Testis (tissue), 3 donors: Measurements from ENCODE around the gene PIK3CB. TPM values are rescaled to one million over a fixed set of nuclear protein-coding genes. Genes with fewer than 3 reads are reported as not detected.
"Not testable (repeated sequence)": the region's sequence is repeated elsewhere in the genome, so short reads cannot be mapped to it uniquely, and the experiment has no call there.

ENCODE experiments used
- DNase-seq: peaks from one replicate; pipeline ENCODE4 v3.0.0-alpha.2; 2019
- H3K27ac ChIP-seq, 2 donors: fragments of 200-600 bp; sonication (generic); one replicate each; pipeline ENCODE4 v1.5.1; 2019
- H3K27me3 ChIP-seq: fragments of 200-600 bp; sonication (generic); one replicate; pipeline ENCODE4 v1.5.1; 2019
- H3K36me3 ChIP-seq: fragments of 200-600 bp; sonication (generic); one replicate; pipeline ENCODE4 v1.5.1; 2017; ENCODE audit warnings: low read depth; ENCODE audit errors: missing control alignments
- H3K4me1 ChIP-seq: fragments of 200-600 bp; sonication (generic); one replicate; pipeline ENCODE4 v1.5.1; 2019
- H3K4me3 ChIP-seq, 2 donors: fragments of 200-600 bp; sonication (generic); one replicate each; pipeline ENCODE4 v1.5.1; 2017 to 2019
- H3K9me3 ChIP-seq: fragments of 200-600 bp; sonication (generic); one replicate; pipeline ENCODE4 v1.5.1; 2017
- CTCF ChIP-seq, 3 experiments: fragments of 450-650 bp in 2 of 3; fragments of 200-600 bp in 1 of 3; sonication (generic) in 1 of 3; IDR thresholded peaks; one replicate each; pipeline ENCODE4 v1.5.1; 2016 to 2019; ENCODE audit warnings: antibody characterized with exemption in 3 of 3, mild to moderate bottlenecking in 2 of 3, moderate library complexity in 1 of 3
- POLR2A ChIP-seq: fragments of 450-650 bp; IDR thresholded peaks from one replicate; pipeline ENCODE4 v1.6.1; 2017; ENCODE audit warnings: antibody characterized with exemption, mild to moderate bottlenecking, moderate library complexity
- WGBS, 2 donors: methylation state at CpG; one replicate each; pipeline ENCODE4 v1.1.5; 2018; 5-methylcytosine and 5-hydroxymethylcytosine counted together
- intact Hi-C: fragments of 100-400 bp; cut with DNase I; formaldehyde crosslinking; loops from one replicate; pipeline ENCODE4 v1.15.1; 2023; ENCODE audit warnings: low total_unique reads
- polyA plus RNA-seq: library from polyadenylated mRNA; stranded (reverse); fragments of 350-450 nt; fragmentation: Illumina TruSeq; extraction: RNeasy Lipid Tissue Mini Kit (QIAGEN cat#74804); gene quantifications from one replicate; pipeline ENCODE4 v1.2.3, GENCODE V29; 2014; ENCODE audit warnings: low read depth, low replicate concordance; ENCODE audit not compliant: insufficient read depth
- total RNA-seq, 2 donors: library from RNA; depleted of rRNA; stranded (reverse); fragments of >200 nt; gene quantifications; one replicate each; pipeline ENCODE4 v1.2.3, GENCODE V29; 2016

PIK3CB gene
- total and polyA plus RNA-seq, 3 donors from 2014 or later, result 14.3 to 27.7 (median 25.9) TPM

- H3K27ac ChIP-seq, result no peak overlapping the region
- TF ChIP-seq POLR2A (no peak), CTCF (IDR thresholded peaks at IDR 0.05) (no peak)
- peaks cover 3% of the 10 kb centered on the region for H3K4me1 ChIP-seq
- no peaks in the 10 kb centered on the region for H3K9me3 ChIP-seq
- no peak overlapping the region for H3K4me3 ChIP-seq
- WGBS, 2 donors, result 70 to 77% methylated on average over 1 of the region's 1 CpG
- H3K27me3 ChIP-seq, result no peaks in the 10 kb centered on the region
- intact Hi-C loops, result no loop called here
- DNase-seq, result no peak
- no peaks in the 10 kb centered on the region for H3K36me3 ChIP-seq
Observed at GRCh38 chr3:138797508-138798038, 37.2 kb downstream of the PIK3CB start.

DNA sequence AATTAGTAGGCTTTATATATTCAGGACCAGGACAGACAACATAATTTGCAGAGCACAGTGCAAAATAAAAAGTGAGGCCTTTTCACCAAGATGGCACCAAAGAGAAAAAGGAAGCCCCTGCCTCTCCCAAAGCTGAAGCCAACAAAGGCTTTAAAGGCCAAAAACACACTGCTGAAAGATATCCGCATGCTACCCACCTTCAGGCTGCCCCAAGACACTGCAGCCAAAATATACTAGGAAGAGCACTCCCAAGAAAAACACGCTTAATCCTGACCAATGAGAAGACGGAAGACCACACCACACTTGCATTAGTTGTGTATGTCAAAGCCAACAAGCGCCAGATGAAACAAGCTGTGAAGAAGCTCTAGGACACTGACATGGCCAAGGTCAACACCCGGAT lies 38.0 kb downstream of the PIK3CB start:
- H3K36me3 ChIP-seq, result no peaks in the 10 kb centered on the region

DNA sequence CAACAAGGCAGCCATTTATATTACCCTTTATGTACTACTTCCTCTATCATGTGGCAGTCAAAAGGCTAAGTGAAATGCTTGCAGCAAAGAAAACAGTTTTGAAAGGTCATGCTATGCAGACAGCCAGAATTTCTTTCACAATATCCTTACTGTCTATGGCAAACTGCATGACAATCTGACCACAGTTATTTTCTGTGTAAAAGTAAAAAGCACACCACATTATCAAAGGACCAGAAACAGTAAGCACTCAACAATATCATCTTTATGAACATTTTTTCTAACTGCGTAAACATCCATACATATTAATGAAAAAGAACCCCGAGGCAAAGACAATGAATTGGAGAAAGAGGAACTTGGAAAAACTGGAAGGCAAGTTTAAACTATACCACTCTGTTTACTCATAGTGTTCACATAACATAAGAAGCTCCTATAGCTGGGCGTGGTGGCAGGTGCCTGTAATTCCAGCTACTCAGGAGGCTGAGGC lies 47.9 kb downstream of the PIK3CB start:
- Histone ChIP-seq H3K9me3 (no peaks in the 10 kb centered on the region), H3K36me3 (no peaks in the 10 kb centered on the region), H3K27me3 (no peaks in the 10 kb centered on the region), H3K4me3 (no peak overlapping the region), H3K4me1 (no peaks in the 10 kb centered on the region), H3K27ac (no peak overlapping the region)
- 91% methylated on average over 3 of the region's 3 CpGs for WGBS, 2 donors
- no peak for DNase-seq
- intact Hi-C loops, result no loop called here
- TF ChIP-seq POLR2A (no peak), CTCF (IDR thresholded peaks at IDR 0.05) (no peak)

More for the DNA sequence above, 38.0 kb downstream of the PIK3CB start:
- Histone ChIP-seq H3K9me3 (no peaks in the 10 kb centered on the region), H3K27ac (no peak overlapping the region), H3K4me3 (no peak overlapping the region), H3K4me1 (peaks cover 3% of the 10 kb centered on the region), H3K27me3 (no peaks in the 10 kb centered on the region)
- TF ChIP-seq POLR2A (no peak), CTCF (IDR thresholded peaks at IDR 0.05) (no peak)
- no peak for DNase-seq
- intact Hi-C loops, result no loop called here
- WGBS, 2 donors, result 88 to 89% methylated on average over 5 of the region's 5 CpGs

GRCh38 chr3:138785951-138786350 lies 48.8 kb downstream of the PIK3CB start:
- TF ChIP-seq POLR2A (no peak), CTCF (IDR thresholded peaks at IDR 0.05) (no peak)
- no peak for DNase-seq
- Histone ChIP-seq H3K36me3 (no peaks in the 10 kb centered on the region), H3K27ac (no peak overlapping the region), H3K4me3 (no peak overlapping the region), H3K27me3 (no peaks in the 10 kb centered on the region), H3K9me3 (no peaks in the 10 kb centered on the region), H3K4me1 (no peaks in the 10 kb centered on the region)
- intact Hi-C loops, result no loop called here

- H3K4me1 ChIP-seq, H3K27ac ChIP-seq, H3K4me3 ChIP-seq, H3K36me3 ChIP-seq, DNase-seq, H3K9me3 ChIP-seq, H3K27me3 ChIP-seq, intact Hi-C loops: not testable (repeated sequence)
- WGBS, 2 donors, result 80 to 87% methylated on average over 7 of the region's 7 CpGs
Observed at GRCh38 chr3:138785362-138785857, 49.3 kb downstream of the PIK3CB start.
